ENCODE data around the gene ERBB3. TPM values are rescaled to one million over a fixed set of nuclear protein-coding genes. Genes with fewer than 3 reads are reported as not detected.
"Not testable (repeated sequence)": the region's sequence is repeated elsewhere in the genome, so short reads cannot be mapped to it uniquely, and the experiment has no call there.

ERBB3 gene
- total RNA-seq, 4 donors from 2014 or later: 177 to 209 (median 202) TPM

DNA sequence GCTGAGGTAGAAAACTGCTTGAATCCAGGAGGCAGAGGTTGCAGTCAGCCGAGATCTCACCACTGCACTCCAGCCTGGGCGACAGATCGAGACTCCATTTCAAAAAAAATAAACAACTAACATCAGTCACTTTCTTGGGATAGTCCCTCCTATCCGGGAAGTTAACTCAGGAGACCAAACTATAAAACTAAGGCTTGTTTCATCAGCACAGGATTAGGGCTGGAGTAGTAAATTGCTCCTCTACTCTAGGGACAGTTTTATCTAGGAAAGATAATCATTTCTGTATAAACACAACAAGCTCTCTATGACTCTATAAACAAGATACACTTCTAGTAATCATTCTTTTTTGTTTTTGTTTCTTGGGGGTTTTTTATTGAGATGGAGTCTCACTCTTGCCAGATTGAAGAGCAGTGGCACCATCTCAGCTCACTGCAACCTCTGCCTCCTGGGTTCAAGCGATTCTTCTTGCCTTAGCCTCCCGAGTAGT, 26.5 kb upstream of the ERBB3 start:
- no peak for TF ChIP-seq POLR2A (IDR thresholded peaks at IDR 0.05)
- TF ChIP-seq, protein P1, sequence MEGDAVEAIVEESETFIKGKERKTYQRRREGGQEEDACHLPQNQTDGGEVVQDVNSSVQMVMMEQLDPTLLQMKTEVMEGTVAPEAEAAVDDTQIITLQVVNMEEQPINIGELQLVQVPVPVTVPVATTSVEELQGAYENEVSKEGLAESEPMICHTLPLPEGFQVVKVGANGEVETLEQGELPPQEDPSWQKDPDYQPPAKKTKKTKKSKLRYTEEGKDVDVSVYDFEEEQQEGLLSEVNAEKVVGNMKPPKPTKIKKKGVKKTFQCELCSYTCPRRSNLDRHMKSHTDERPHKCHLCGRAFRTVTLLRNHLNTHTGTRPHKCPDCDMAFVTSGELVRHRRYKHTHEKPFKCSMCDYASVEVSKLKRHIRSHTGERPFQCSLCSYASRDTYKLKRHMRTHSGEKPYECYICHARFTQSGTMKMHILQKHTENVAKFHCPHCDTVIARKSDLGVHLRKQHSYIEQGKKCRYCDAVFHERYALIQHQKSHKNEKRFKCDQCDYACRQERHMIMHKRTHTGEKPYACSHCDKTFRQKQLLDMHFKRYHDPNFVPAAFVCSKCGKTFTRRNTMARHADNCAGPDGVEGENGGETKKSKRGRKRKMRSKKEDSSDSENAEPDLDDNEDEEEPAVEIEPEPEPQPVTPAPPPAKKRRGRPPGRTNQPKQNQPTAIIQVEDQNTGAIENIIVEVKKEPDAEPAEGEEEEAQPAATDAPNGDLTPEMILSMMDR (IDR thresholded peaks at IDR 0.05): no peak
- no peak overlapping the region for H3K4me3 ChIP-seq (ENCODE audit: low read depth, poor library complexity, severe bottlenecking)
- WGBS, 2 donors: 79 to 84% methylated on average over 6 of the region's 6 CpGs
- DNase-seq (ENCODE audit: low spot score in 2 of 2): no peak
- intact Hi-C loops (cut with DNase I; ENCODE audit: low total_unique reads): no loop called here

GRCh38 chr12:56059964-56060363, 20.0 kb upstream of the ERBB3 start:
- intact Hi-C loops (cut with DNase I; ENCODE audit: low total_unique reads); DNase-seq (ENCODE audit: low spot score in 2 of 2); H3K4me3 ChIP-seq (ENCODE audit: low read depth, poor library complexity, severe bottlenecking): not testable (repeated sequence)
- 88 to 90% methylated on average over 8 of the region's 8 CpGs for WGBS, 2 donors

GRCh38 chr12:56061982-56062381, 18.0 kb upstream of the ERBB3 start:
- DNase-seq (ENCODE audit: low spot score in 2 of 2): no peak
- no peak overlapping the region for H3K4me3 ChIP-seq (ENCODE audit: low read depth, poor library complexity, severe bottlenecking)
- TF ChIP-seq POLR2A (IDR thresholded peaks at IDR 0.05): no peak
- TF ChIP-seq, protein P1 (IDR thresholded peaks at IDR 0.05): no peak
- 71 to 72% methylated on average over 5 of the region's 5 CpGs for WGBS, 2 donors
- intact Hi-C loops (cut with DNase I; ENCODE audit: low total_unique reads): no loop called here

DNA sequence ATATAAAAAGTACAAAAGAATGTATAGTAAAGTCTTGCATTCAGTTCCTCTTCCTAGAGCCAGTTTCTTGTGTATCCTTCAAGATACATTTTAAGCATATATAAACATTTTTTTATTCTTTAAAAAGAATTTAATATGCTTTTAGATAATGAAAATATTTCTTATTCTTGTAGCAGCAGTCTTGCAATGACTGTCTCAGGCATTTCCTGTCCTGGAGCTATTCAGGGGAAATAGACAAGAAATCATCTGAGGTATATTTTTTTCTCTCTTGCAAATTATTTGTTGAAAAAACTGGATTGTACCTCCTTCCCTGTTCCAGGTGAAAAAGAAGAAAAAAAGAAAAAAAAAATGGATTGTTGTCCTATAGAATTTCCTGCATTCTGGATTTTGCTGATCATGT, 17.0 kb upstream of the ERBB3 start:
- H3K4me3 ChIP-seq (ENCODE audit: low read depth, poor library complexity, severe bottlenecking): no peak overlapping the region
- intact Hi-C loops (cut with DNase I; ENCODE audit: low total_unique reads): no loop called here
- TF ChIP-seq, protein P1 (IDR thresholded peaks at IDR 0.05): no peak
- TF ChIP-seq POLR2A (IDR thresholded peaks at IDR 0.05): no peak
- DNase-seq (ENCODE audit: low spot score in 2 of 2): no peak

DNA sequence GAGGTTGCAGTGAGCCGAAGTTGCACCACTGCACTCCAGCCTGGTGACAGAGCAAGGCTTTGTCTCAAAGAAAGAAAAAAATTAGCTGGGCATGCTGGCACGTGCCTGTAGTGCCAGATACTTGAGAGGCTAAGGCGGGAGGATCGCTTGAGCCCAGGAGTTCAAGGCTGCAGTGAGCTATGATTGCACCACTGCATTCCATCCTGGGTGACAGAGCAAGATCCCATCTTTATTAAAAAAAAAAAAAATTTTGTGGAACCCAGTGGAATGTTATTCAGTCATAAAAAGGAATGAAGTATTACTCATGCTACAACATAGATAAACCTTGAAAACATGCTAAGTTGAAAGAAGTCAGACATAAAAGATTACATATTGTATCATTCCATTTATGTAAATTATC, 8.3 kb upstream of the ERBB3 start:
- 64 to 71% methylated on average over 4 of the region's 4 CpGs for WGBS, 2 donors
- no peak overlapping the region for H3K4me3 ChIP-seq (ENCODE audit: low read depth, poor library complexity, severe bottlenecking)
- no peak for DNase-seq (ENCODE audit: low spot score in 2 of 2)
- TF ChIP-seq POLR2A (IDR thresholded peaks at IDR 0.05): no peak
- TF ChIP-seq, protein P1 (IDR thresholded peaks at IDR 0.05): no peak
- intact Hi-C loops (cut with DNase I; ENCODE audit: low total_unique reads): no loop called here

GRCh38 chr12:56074396-56074795, 5.6 kb upstream of the ERBB3 start:
- H3K4me3 ChIP-seq (ENCODE audit: low read depth, poor library complexity, severe bottlenecking): no peak overlapping the region
- TF ChIP-seq, protein P1 (IDR thresholded peaks at IDR 0.05): no peak
- TF ChIP-seq POLR2A (IDR thresholded peaks at IDR 0.05): no peak
- 86 to 88% methylated on average over 5 of the region's 5 CpGs for WGBS, 2 donors
- intact Hi-C loops (cut with DNase I; ENCODE audit: low total_unique reads): no loop called here
- DNase-seq (ENCODE audit: low spot score in 2 of 2): no peak

DNA sequence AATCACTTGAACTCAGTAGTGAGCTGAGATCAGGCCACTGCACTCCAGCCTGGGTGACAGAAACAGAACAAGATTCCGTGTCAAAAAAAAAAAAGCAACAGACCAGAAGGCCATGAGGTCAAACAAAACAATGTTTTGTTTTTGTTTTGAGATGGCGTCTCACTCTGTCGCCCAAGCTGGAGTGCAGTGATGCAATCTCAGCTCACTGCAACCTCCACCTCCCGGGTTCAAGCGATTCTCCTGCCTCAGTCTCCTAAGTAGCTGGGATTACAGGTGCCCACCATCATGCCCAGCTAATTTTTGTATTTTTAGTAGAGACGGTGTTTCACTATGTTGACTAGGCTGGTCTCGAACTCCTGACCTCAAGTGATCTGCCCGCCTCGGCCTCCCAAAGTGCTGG, 2.0 kb upstream of the ERBB3 start:
- DNase-seq (ENCODE audit: low spot score in 2 of 2); H3K4me3 ChIP-seq (ENCODE audit: low read depth, poor library complexity, severe bottlenecking); intact Hi-C loops (cut with DNase I; ENCODE audit: low total_unique reads): not testable (repeated sequence)
- 83 to 86% methylated on average over 9 of the region's 9 CpGs for WGBS, 2 donors
